Fibroblast of lung (primary cell): ENCODE results near the gene AAR2.

ENCODE experiments used
- CTCF ChIP-seq, 2 donors: IDR thresholded peaks in 1 of 2; conservative IDR thresholded peaks in 1 of 2; 1 replicate in 1 of 2; 2 replicates in 1 of 2; pipeline ENCODE4 v1.5.1; 2011 to 2012; ENCODE audit warnings: low read length in 2 of 2, control low read depth in 1 of 2, inconsistent platforms in 1 of 2, low read depth in 1 of 2, mild to moderate bottlenecking in 1 of 2
- EZH2 ChIP-seq: IDR thresholded peaks from 2 replicates; pipeline ENCODE4 v1.5.1; 2012; ENCODE audit warnings: low read length, control low read depth, mild to moderate bottlenecking; ENCODE audit errors: missing control alignments

GRCh38 chr20:36270744-36271638, 34.7 kb downstream of the AAR2 start:
- TF ChIP-seq CTCF (conservative IDR thresholded peaks at IDR 0.05 in 1 of 2, IDR thresholded peaks at IDR 0.05 in 1 of 2; ENCODE audit: low read depth in 1 of 2, low read length in 2 of 2), result no peak
- TF ChIP-seq EZH2, result no peak
